Measurements from ENCODE around the gene DPH6.
"Not testable (repeated sequence)": the region's sequence is repeated elsewhere in the genome, so short reads cannot be mapped to it uniquely, and the experiment has no call there.

The DPH6 gene, protein sequence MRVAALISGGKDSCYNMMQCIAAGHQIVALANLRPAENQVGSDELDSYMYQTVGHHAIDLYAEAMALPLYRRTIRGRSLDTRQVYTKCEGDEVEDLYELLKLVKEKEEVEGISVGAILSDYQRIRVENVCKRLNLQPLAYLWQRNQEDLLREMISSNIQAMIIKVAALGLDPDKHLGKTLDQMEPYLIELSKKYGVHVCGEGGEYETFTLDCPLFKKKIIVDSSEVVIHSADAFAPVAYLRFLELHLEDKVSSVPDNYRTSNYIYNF

DNA sequence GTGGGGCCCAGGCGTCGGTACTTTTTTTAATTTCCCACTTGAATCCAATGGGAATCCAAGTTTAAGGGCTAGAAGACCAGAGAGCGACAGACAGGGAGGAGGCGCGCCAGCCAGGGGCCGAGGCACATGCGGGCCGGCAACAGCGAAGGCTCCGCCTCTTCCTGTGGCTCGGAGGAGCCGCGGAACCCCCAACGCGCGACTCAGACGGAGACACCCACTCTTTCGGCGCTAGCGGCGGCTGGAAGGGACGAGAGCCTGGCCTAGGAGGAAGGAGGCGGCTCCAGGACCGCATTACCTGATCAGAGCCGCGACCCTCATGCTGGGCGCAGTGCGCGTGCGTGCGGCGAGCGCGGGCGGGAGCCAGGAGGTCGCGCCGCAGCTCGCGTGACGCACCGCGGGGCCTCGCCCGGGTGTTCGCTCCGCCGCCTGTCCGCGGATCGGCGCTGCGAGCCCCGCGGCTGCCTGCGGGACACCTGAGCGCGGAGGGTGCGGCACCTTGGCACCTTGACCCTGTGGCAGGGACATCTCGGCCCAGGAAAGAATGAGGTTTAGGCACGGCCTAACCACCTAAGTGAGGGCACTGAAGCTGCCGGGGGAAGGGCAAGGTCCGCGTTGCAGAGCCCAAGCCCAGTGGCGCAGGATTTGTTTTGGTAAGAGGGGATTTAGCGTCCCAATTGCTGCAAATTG is at the start of gene DPH6:
DPH6 (minus strand) TSS at position 342 of the 687 bp plus-strand sequence; CDS start at position 318, 24 bp downstream.
- H3K27ac ChIP-seq: peak within 1 kb of the TSS; percentile 100
- TF ChIP-seq, protein P1, sequence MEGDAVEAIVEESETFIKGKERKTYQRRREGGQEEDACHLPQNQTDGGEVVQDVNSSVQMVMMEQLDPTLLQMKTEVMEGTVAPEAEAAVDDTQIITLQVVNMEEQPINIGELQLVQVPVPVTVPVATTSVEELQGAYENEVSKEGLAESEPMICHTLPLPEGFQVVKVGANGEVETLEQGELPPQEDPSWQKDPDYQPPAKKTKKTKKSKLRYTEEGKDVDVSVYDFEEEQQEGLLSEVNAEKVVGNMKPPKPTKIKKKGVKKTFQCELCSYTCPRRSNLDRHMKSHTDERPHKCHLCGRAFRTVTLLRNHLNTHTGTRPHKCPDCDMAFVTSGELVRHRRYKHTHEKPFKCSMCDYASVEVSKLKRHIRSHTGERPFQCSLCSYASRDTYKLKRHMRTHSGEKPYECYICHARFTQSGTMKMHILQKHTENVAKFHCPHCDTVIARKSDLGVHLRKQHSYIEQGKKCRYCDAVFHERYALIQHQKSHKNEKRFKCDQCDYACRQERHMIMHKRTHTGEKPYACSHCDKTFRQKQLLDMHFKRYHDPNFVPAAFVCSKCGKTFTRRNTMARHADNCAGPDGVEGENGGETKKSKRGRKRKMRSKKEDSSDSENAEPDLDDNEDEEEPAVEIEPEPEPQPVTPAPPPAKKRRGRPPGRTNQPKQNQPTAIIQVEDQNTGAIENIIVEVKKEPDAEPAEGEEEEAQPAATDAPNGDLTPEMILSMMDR (conservative IDR thresholded peaks at IDR 0.05): no peak; the same call in 1 of the 2 replicates
- TF ChIP-seq ZFX (IDR thresholded peaks at IDR 0.05): 0 out of 2 replicates have a peak, but pooled peaks have one; percentile 38

DNA sequence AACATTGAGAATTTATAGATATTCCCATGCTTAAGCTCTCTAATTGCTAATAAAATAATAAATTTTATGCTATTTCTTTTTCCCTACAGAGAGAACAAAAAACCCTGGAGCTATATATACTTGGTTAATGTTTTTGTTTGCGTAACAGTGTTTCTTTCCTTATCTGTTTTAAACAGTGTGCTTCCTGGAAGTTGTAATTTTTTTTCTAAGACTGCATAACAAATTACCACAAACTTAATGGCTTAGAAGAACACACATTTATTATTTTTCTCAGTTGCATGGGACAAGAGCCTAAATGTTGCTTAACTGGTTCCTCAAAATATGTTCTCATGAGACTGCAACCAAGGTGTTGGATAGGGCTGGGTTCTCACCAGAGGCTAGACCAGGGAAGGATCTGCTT is 49.7 kb upstream of the DPH6 start:
- H3K27ac ChIP-seq: no peak overlapping the region
- TF ChIP-seq, protein P1 (conservative IDR thresholded peaks at IDR 0.05): no peak
- TF ChIP-seq ZFX (IDR thresholded peaks at IDR 0.05): no peak

DNA sequence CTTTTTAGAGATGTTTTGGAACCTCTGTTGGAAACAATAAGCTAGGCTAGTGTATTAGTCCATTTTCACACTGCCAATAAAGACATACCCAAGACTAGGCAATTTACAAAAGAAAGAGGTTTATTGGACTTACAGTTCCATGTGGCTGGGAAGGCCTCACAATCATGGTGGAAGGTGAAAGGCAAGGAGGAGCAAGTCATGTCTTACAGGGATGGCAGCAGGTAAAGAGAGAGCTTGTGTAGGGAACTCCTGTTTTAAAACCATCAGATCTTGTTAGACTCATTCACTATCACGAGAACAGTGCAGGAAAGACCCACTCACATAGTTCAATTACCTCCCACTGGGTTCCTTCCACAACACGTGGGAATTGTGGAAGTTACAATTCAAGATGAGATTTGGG is 46.0 kb upstream of the DPH6 start:
- not testable (repeated sequence) for H3K27ac ChIP-seq

DNA sequence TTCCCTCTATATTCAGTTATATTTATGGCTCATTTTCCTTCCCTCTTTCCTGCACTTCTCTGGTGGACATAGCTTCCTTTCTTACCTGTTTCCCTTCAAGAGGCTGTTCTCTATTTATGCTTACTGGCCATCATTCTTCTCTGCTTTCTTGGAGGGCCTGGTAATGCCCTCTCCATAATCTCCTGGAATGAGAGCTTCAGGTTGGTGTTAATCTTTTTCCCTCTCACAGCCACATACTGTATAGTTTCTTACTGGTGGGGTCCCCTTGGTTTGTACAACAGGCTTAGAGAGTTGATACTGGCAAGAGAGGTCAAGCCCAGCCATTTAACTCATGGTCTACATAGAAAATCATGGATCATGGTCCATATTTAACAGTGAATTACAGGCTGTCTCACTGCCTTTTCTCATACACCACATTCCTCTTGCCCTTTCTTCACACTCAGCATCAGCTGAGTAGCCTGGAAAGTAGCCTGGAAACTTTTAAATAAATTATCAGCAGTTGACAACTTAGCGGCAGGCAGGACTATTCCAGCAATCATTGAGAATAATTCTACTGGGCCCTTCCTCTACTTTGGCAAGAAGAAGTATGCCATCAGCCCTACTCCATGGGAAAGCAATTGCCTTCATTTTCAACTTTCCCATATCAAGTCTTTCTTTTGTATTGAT is 38.0 kb upstream of the DPH6 start:
- no peak for TF ChIP-seq ZFX (IDR thresholded peaks at IDR 0.05)
- TF ChIP-seq, protein P1 (conservative IDR thresholded peaks at IDR 0.05): no peak
- no peak overlapping the region for H3K27ac ChIP-seq

DNA sequence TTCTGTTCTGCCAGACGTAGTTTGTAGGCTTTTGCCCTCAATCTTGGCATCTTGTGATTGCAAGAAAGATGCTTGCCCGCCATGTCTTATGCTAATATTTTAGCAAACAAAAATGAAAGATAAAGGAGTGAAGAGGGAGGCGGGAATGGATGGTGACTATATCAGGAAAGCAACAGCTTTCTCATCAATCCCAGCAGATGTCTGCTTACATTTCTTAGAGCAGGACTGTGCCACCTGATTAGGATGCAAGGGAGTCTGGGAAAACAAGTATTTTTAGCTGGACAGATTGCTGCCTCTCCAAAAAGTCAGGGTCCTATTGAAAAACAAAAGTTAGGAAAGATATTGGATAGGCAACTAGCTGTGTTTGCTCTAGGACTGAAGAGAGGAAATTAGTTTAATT is 34.6 kb upstream of the DPH6 start:
- H3K27ac ChIP-seq: no peak overlapping the region

DNA sequence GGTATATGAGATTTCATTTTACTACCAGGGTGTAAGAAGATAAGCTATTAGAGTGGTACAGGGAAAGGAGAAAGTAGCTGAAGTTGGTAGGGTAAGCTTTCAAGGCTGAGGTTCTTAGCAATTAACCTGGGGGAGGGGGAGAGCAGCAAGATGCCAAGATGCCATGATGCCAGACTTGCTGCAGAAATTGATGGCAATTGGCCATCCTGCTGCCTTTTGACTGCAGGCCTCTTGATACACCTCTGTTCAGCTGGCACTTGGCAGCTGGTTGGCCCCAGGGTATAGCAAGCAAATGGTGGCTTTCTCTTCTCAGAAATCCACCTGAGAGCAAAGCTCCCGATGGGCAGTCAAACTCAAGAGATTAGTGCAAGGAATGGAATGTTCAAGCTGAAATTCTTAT is 21.4 kb upstream of the DPH6 start:
- no peak for TF ChIP-seq ZFX (IDR thresholded peaks at IDR 0.05)
- TF ChIP-seq, protein P1 (conservative IDR thresholded peaks at IDR 0.05): no peak
- H3K27ac ChIP-seq: no peak overlapping the region

More for the DNA sequence above, 34.6 kb upstream of the DPH6 start:
- TF ChIP-seq ZFX (IDR thresholded peaks at IDR 0.05): no peak
- TF ChIP-seq, protein P1 (conservative IDR thresholded peaks at IDR 0.05): no peak

DNA sequence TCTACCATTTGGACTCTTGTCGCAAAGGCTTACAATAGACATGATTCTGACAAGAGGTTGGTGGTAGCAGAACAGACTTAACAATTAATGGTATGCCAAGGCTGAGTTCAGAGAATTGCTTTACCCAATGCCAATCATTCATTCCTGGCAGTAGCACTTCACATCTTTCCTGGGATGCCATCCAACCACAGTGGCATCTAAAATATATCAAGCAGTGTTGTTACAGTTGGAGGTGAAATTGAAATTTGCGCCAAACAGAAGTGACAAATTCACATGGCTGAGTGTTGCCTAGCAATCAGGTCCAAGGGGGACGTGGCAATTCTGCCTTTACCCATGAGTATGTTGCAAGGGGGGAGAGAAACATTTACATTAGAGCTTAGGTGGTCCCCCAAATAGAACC is 21.0 kb upstream of the DPH6 start:
- TF ChIP-seq, protein P1 (conservative IDR thresholded peaks at IDR 0.05): no peak
- TF ChIP-seq ZFX (IDR thresholded peaks at IDR 0.05): no peak
- no peak overlapping the region for H3K27ac ChIP-seq
